H1 (cell line): ENCODE data around the gene MAN1A2. TPM values are rescaled to one million over a fixed set of nuclear protein-coding genes. Genes with fewer than 3 reads are reported as not detected.

ENCODE experiments used
- CTCF ChIA-PET: fragments of 300-600 bp; sonication (Branson Sonifier 250); formaldehyde crosslinking; loops from one replicate; lab custom pipeline; 2021; ENCODE audit not compliant: partially characterized antibody; lab: Charles Lee
- POLR2A ChIA-PET: fragments of 300-600 bp; sonication (Branson Sonifier 250); formaldehyde crosslinking; loops from one replicate; lab custom pipeline; 2021; ENCODE audit warnings: inconsistent platforms; ENCODE audit not compliant: partially characterized antibody; lab: Charles Lee
- DNase-seq, 2 experiments: peaks; one replicate each; pipeline versions ENCODE4 v3.0.0 to v3.0.0-alpha.2; 2010 to 2022; ENCODE audit warnings: low spot score in 2 of 2, low read depth in 1 of 2, mixed read lengths in 1 of 2
- FAIRE-seq: peaks from 2 replicates; lab custom pipeline; 2011; peaks lifted over from hg19 to GRCh38; lab: Jason Lieb, UNC
- H2AFZ ChIP-seq: 2 replicates; pipeline ENCODE4 v1.8.1; 2012; ENCODE audit warnings: low read length, inconsistent platforms
- H2AK5ac ChIP-seq: 2 replicates; pipeline ENCODE4 v1.6.1; 2013; ENCODE audit warnings: low read depth, low read length
- H2BK120ac ChIP-seq: replicated peaks from 2 replicates; pipeline ENCODE3; 2013; ENCODE audit warnings: low read depth, low read length, inconsistent platforms
- H2BK12ac ChIP-seq: 2 replicates; pipeline ENCODE4 v1.6.1; 2013; ENCODE audit warnings: low read depth, low read length
- H2BK15ac ChIP-seq: 2 replicates; pipeline ENCODE4 v1.6.1; 2013; ENCODE audit warnings: low read length
- H2BK20ac ChIP-seq: 2 replicates; pipeline ENCODE4 v1.6.1; 2013; ENCODE audit warnings: low read length
- H2BK5ac ChIP-seq: 2 replicates; pipeline ENCODE4 v1.6.1; 2013; ENCODE audit warnings: low read depth, low read length
- H3K14ac ChIP-seq: 2 replicates; pipeline ENCODE4 v1.6.1; 2013; ENCODE audit warnings: inconsistent platforms; ENCODE audit not compliant: insufficient read length
- H3K18ac ChIP-seq: 2 replicates; pipeline ENCODE4 v1.6.1; 2013; ENCODE audit warnings: low read length; ENCODE audit errors: extremely low read depth
- H3K23ac ChIP-seq: 2 replicates; pipeline ENCODE4 v1.6.1; 2013; ENCODE audit warnings: inconsistent platforms; ENCODE audit not compliant: insufficient read length
- H3K23me2 ChIP-seq: 2 replicates; pipeline ENCODE4 v1.6.1; 2013; ENCODE audit warnings: low read depth, low read length
- H3K27ac ChIP-seq: 2 replicates; pipeline ENCODE4 v1.6.1; 2011; ENCODE audit warnings: low read depth, low read length, inconsistent platforms
- H3K27me3 ChIP-seq, 4 experiments: replicated peaks in 1 of 4; 1 replicate in 1 of 4; 2 replicates in 3 of 4; pipeline versions ENCODE4 v1.6.1 to v1.8.1; 2011 to 2013; ENCODE audit warnings: low read length in 3 of 4, mild to moderate bottlenecking in 3 of 4, inconsistent platforms in 2 of 4, mixed read lengths in 2 of 4, moderate library complexity in 1 of 4; ENCODE audit not compliant: control insufficient read depth in 3 of 4, insufficient read depth in 3 of 4; ENCODE audit errors: extremely low read depth in 1 of 4
- H3K36me3 ChIP-seq, 4 experiments: 2 replicates each; pipeline versions ENCODE4 v1.6.1 to v1.8.1; 2011 to 2013; ENCODE audit warnings: mild to moderate bottlenecking in 4 of 4, low read length in 3 of 4, moderate library complexity in 2 of 4, control low read depth in 1 of 4, inconsistent platforms in 1 of 4; ENCODE audit not compliant: insufficient read depth in 4 of 4, control insufficient read depth in 2 of 4
- H3K4ac ChIP-seq: replicated peaks from 2 replicates; pipeline ENCODE3; 2013; ENCODE audit warnings: low read length, low read depth, mixed read lengths, inconsistent platforms; ENCODE audit not compliant: insufficient read length
- H3K4me1 ChIP-seq, 4 experiments: replicated peaks in 1 of 4; 1 replicate in 1 of 4; 2 replicates in 3 of 4; pipeline versions ENCODE4 v1.6.1 to v1.8.1; 2011 to 2013; ENCODE audit warnings: low read length in 3 of 4, inconsistent platforms in 2 of 4, mixed read lengths in 1 of 4; ENCODE audit not compliant: insufficient read depth in 4 of 4, control insufficient read depth in 3 of 4
- H3K4me2 ChIP-seq, 2 experiments: 2 replicates each; pipeline versions ENCODE4 v1.6.1 to v1.8.1; 2011 to 2013; ENCODE audit warnings: low read depth in 2 of 2, low read length in 2 of 2, control low read depth in 1 of 2, inconsistent platforms in 1 of 2, mild to moderate bottlenecking in 1 of 2; ENCODE audit not compliant: insufficient read depth in 1 of 2
- H3K4me3 ChIP-seq, 4 experiments: fragments of 200-600, 300-600 bp in 1 of 4; sonication (generic), shearing (Covaris generic), sonication (Bioruptor Twin) in 1 of 4; 2 replicates each; pipeline versions ENCODE4 v1.5.1 to v1.8.1; 2011 to 2016; ENCODE audit warnings: low read length in 4 of 4, low read depth in 3 of 4, control low read depth in 2 of 4, inconsistent platforms in 2 of 4, mild to moderate bottlenecking in 2 of 4, mixed read lengths in 1 of 4, moderate library complexity in 1 of 4; ENCODE audit not compliant: insufficient read depth in 2 of 4; ENCODE audit errors: extremely low read depth in 1 of 4
- H3K56ac ChIP-seq: replicated peaks from 2 replicates; pipeline ENCODE3; 2013; ENCODE audit warnings: low read depth, mild to moderate bottlenecking, mixed read lengths, low read length, inconsistent platforms; ENCODE audit not compliant: insufficient read length
- H3K79me1 ChIP-seq: 2 replicates; pipeline ENCODE4 v1.6.1; 2013; ENCODE audit warnings: low read depth, low read length, control low read depth
- H3K79me2 ChIP-seq, 2 experiments: 2 replicates each; pipeline versions ENCODE4 v1.6.1 to v1.8.1; 2012 to 2013; ENCODE audit warnings: low read length in 2 of 2, mild to moderate bottlenecking in 2 of 2, inconsistent platforms in 1 of 2; ENCODE audit not compliant: insufficient read depth in 2 of 2, control insufficient read depth in 1 of 2
- H3K9ac ChIP-seq, 4 experiments: replicated peaks in 1 of 4; 1 replicate in 1 of 4; 2 replicates in 3 of 4; pipeline versions ENCODE4 v1.6.1 to v1.8.1; 2011 to 2013; ENCODE audit warnings: low read depth in 3 of 4, low read length in 3 of 4, control low read depth in 2 of 4, mild to moderate bottlenecking in 2 of 4, moderate library complexity in 2 of 4, inconsistent platforms in 1 of 4; ENCODE audit errors: extremely low read depth in 1 of 4
- H3K9me3 ChIP-seq, 2 experiments: 2 replicates each; pipeline versions ENCODE4 v1.6.1 to v1.8.1; 2012 to 2013; ENCODE audit warnings: mild to moderate bottlenecking in 2 of 2, moderate library complexity in 2 of 2, control low read depth in 1 of 2, inconsistent platforms in 1 of 2, low read depth in 1 of 2, low read length in 1 of 2, mixed read lengths in 1 of 2; ENCODE audit not compliant: insufficient read depth in 2 of 2
- H4K20me1 ChIP-seq, 2 experiments: replicated peaks in 1 of 2; 2 replicates each; pipeline versions ENCODE3 to v1.8.1; 2011 to 2013; ENCODE audit warnings: inconsistent platforms in 2 of 2, low read length in 2 of 2, mild to moderate bottlenecking in 1 of 2; ENCODE audit not compliant: insufficient read depth in 2 of 2, control insufficient read depth in 1 of 2
- H4K5ac ChIP-seq: 2 replicates; pipeline ENCODE4 v1.6.1; 2013; ENCODE audit warnings: low read length, low read depth, mixed read lengths, inconsistent platforms; ENCODE audit not compliant: insufficient read length
- H4K8ac ChIP-seq: 2 replicates; pipeline ENCODE4 v1.8.0; 2013; ENCODE audit warnings: mild to moderate bottlenecking, moderate library complexity, low read length, inconsistent platforms; ENCODE audit not compliant: insufficient read depth; ENCODE audit errors: extremely low read depth
- H4K91ac ChIP-seq: replicated peaks from 2 replicates; pipeline ENCODE3; 2013; ENCODE audit warnings: low read length, mixed read lengths, inconsistent platforms; ENCODE audit not compliant: insufficient read length
- CHD2 ChIP-seq: IDR thresholded peaks from 2 replicates; pipeline ENCODE4 v1.6.1; 2012; ENCODE audit warnings: low read length, improper control_type of control experiment
- CTBP2 ChIP-seq: IDR thresholded peaks from 2 replicates; pipeline ENCODE4 v1.7.0; 2011; ENCODE audit warnings: borderline replicate concordance, mild to moderate bottlenecking, moderate library complexity, mixed read lengths, low read length; ENCODE audit not compliant: insufficient read depth, insufficient read length
- EZH2 ChIP-seq: fragments of 200-600 bp; sonication (generic); IDR thresholded peaks from 2 replicates; pipeline ENCODE4 v1.7.1; 2012; ENCODE audit warnings: low read depth, mild to moderate bottlenecking, moderate library complexity, low read length, inconsistent platforms; ENCODE audit not compliant: severe bottlenecking
- HDAC6 ChIP-seq: IDR thresholded peaks from one replicate; pipeline ENCODE4 v1.7.1; 2012; ENCODE audit warnings: low read depth, mild to moderate bottlenecking, inconsistent platforms, low read length, moderate library complexity
- JUN ChIP-seq: IDR thresholded peaks from 2 replicates; pipeline ENCODE4 v1.6.1; 2011; ENCODE audit warnings: low read depth, mild to moderate bottlenecking, improper control_type of control experiment, low read length
- RXRA ChIP-seq: IDR thresholded peaks from 2 replicates; pipeline ENCODE4 v1.6.1; 2011; ENCODE audit warnings: low read depth, mild to moderate bottlenecking, low read length, moderate library complexity; ENCODE audit not compliant: insufficient read depth
- SUZ12 ChIP-seq: fragments of 200-600 bp; sonication (generic); IDR thresholded peaks from 2 replicates; pipeline ENCODE4 v1.6.1; 2012; ENCODE audit warnings: mild to moderate bottlenecking, inconsistent platforms, low read length, moderate library complexity, mixed read lengths
- TAF1 ChIP-seq: IDR thresholded peaks from 2 replicates; pipeline ENCODE4 v1.6.1; 2011; ENCODE audit warnings: mild to moderate bottlenecking, low read depth, low read length
- TEAD4 ChIP-seq: IDR thresholded peaks from 2 replicates; pipeline ENCODE4 v1.6.1; 2012; ENCODE audit warnings: low read depth, low read length, inconsistent platforms, mixed read lengths
- YY1 ChIP-seq: IDR thresholded peaks from 2 replicates; pipeline ENCODE4 v1.6.1; 2011; ENCODE audit warnings: low read depth, mild to moderate bottlenecking, low read length
- ZNF274 ChIP-seq: IDR thresholded peaks from 2 replicates; pipeline ENCODE4 v1.7.0; 2012; ENCODE audit warnings: low read length, borderline replicate concordance; ENCODE audit errors: extremely low read depth
- WGBS, 2 experiments: shearing (Covaris generic) in 1 of 2; methylation state at CpG; one replicate each; pipeline versions ENCODE4 v1.1.6 to v1.1.7; 2013 to 2015; ENCODE audit warnings: low lambda C conversion rate in 2 of 2, mixed read lengths in 2 of 2, inconsistent platforms in 1 of 2, low coverage in 1 of 2, missing lambda C conversion rate in 1 of 2; ENCODE audit not compliant: insufficient replicate concordance in 2 of 2, insufficient coverage in 1 of 2, insufficient read length in 1 of 2; ENCODE audit errors: extremely low coverage in 1 of 2, missing lambda C conversion rate in 1 of 2; 5-methylcytosine and 5-hydroxymethylcytosine counted together
- polyA plus RNA-seq, 7 experiments: library from polyadenylated mRNA; depleted of rRNA in 3 of 7; stranded (reverse) in 5 of 7; unstranded in 2 of 7; fragments of >200 nt in 5 of 7; fragments of 200-250 nt in 2 of 7; gene quantifications; 1 replicate in 5 of 7; 2 replicates in 1 of 7; 4 replicates in 1 of 7; pipeline versions ENCODE4 v1.2.1 to v1.2.3, GENCODE V29; 2011 to 2013; ENCODE audit warnings: missing spikeins in 2 of 7, mixed read lengths in 2 of 7
- total RNA-seq: library from RNA; stranded (reverse); fragmentation: NEBNext Ultra II Directional; extraction: Animal tissue kit (Norgen Biotek cat#: 25700); gene quantifications from 2 replicates; pipeline ENCODE4 v1.2.1, GENCODE V29; 2021
- TF ChIP-seq, protein P1 (sequence below): IDR thresholded peaks from 2 replicates; pipeline ENCODE4 v1.6.1; 2011; ENCODE audit warnings: low read length, improper control_type of control experiment

MAN1A2 gene
- total and polyA plus RNA-seq, 2 of the 8 experiments (the other 6 are each of a cell fraction or from before 2014, with no cell fraction given), result 5.5 to 18.8 TPM

DNA sequence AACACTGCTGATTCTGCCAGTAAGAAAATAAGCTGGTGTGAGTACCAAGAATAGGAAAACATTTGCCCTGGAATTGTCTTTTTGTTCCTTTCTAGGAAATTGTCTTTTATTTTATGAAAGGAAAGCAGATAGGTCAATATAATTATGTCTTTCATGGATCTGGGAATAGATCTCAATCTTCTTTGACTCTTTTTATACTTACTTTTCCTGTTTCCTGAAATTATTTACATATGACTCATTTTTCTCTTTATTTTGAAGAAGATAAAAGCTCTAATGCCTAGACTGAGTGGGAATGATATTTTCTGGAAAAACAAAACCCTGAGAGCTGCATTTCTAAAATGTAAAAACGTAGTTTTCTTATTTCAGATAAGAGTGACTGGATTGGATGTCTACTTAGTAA lies 100.1 kb downstream of the MAN1A2 start:
- Histone ChIP-seq H3K27me3 (no peaks in the 10 kb centered on the region), H2AFZ (no peak overlapping the region), H3K4me1 (no peaks in the 10 kb centered on the region), H3K23me2 (no peaks in the 10 kb centered on the region), H4K91ac (no peak overlapping the region), H3K36me3 (no peaks in the 10 kb centered on the region), H3K9ac (no peak overlapping the region), H2BK15ac (no peak overlapping the region), H3K27ac (no peak overlapping the region)
- POLR2A ChIA-PET, result no interaction called here
- no peak for TF ChIP-seq TEAD4
- no peak for TF ChIP-seq RXRA
- no peak for TF ChIP-seq ZNF274
- no peak for TF ChIP-seq JUN
- no peak for TF ChIP-seq SUZ12
- TF ChIP-seq, protein P1, sequence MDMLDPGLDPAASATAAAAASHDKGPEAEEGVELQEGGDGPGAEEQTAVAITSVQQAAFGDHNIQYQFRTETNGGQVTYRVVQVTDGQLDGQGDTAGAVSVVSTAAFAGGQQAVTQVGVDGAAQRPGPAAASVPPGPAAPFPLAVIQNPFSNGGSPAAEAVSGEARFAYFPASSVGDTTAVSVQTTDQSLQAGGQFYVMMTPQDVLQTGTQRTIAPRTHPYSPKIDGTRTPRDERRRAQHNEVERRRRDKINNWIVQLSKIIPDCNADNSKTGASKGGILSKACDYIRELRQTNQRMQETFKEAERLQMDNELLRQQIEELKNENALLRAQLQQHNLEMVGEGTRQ, result no peak
- TF ChIP-seq TAF1, result no peak
- no peak for TF ChIP-seq HDAC6
- TF ChIP-seq EZH2, result no peak
- no peak for TF ChIP-seq YY1
- TF ChIP-seq CTBP2, result no peak
- no peak for TF ChIP-seq CHD2
- TF ChIP-seq, all 59 proteins: peak for 0
- H3K4ac ChIP-seq, result no peak overlapping the region
- H3K18ac ChIP-seq, result no peak overlapping the region
- H4K20me1 ChIP-seq, result no peaks in the 10 kb centered on the region
- H2BK5ac ChIP-seq, result no peak overlapping the region
- no peak overlapping the region for H2AK5ac ChIP-seq
- no peak overlapping the region for H3K4me3 ChIP-seq
- no peaks in the 10 kb centered on the region for H3K79me2 ChIP-seq
- no peak overlapping the region for H3K14ac ChIP-seq
- no peak overlapping the region for H4K8ac ChIP-seq
- no peak overlapping the region for H2BK12ac ChIP-seq
- no peak overlapping the region for H3K23ac ChIP-seq
- no peak overlapping the region for H4K5ac ChIP-seq
- no peak overlapping the region for H2BK20ac ChIP-seq
- H3K56ac ChIP-seq, result no peak overlapping the region
- H3K9me3 ChIP-seq, result no peaks in the 10 kb centered on the region
- DNase-seq (no peak), FAIRE-seq (no peak)
- CTCF ChIA-PET, result no interaction called here
- no peak overlapping the region for H2BK120ac ChIP-seq
- no peaks in the 10 kb centered on the region for H3K79me1 ChIP-seq
- no peak overlapping the region for H3K4me2 ChIP-seq
- 75% methylated on average over 1 of the region's 1 CpG; no CpG with 5 or more reads in 1 of the 2 experiments for WGBS, 2 experiments
